GM18511 (cell line): ENCODE measurements around the gene PIM1.
"Not testable (repeated sequence)": the region's sequence is repeated elsewhere in the genome, so short reads cannot be mapped to it uniquely, and the experiment has no call there.

Source experiments
- ATAC-seq: cut with Tn5 transposase; IDR thresholded peaks from one replicate; pipeline ENCODE4 v1.9.1; 2021; ENCODE audit warnings: mild to moderate bottlenecking, moderate library complexity; ENCODE audit not compliant: unreplicated experiment

Gene PIM1

DNA sequence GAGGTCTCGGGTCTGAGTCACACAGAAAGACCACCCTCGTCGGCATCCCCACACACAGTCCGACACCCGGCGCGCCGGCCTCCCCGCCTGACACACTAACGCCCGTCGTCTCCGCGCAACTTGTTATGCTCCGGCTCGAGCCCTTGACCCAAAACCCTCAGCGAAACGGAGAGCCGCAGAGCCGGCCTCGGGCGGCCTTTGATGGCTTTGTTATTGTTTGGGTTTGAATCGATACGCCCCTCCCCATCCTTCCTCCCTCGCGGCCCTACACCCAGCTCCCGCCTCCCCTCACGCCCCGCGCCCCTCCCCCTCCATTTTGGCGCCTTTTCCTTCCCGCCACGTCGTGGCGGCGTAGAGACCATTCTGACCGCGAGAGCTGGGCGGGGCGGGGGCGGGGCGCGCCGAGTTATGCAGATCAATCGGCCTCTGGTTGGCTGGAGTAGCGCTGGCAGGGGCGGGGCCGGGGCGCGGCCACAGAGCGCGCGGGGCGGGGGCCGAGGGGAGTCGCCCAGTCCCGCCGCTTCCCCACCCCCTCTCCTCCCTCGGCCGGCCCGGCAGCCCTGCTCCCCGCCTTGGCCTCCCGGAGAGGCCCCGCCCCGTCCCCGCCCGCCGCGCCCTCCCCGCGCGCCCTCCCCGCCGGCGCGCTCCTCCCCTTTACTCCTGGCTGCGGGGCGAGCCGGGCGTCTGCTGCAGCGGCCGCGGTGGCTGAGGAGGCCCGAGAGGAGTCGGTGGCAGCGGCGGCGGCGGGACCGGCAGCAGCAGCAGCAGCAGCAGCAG is at the start of gene PIM1:
PIM1 (plus strand) TSS at position 657 of the 777 bp plus-strand sequence. CDS start 424 bp downstream, outside the sequence.
- ATAC-seq = peak; percentile 73

- no peak for ATAC-seq
Observed at GRCh38 chr6:37121556-37121955, 48.4 kb upstream of the PIM1 start.

DNA sequence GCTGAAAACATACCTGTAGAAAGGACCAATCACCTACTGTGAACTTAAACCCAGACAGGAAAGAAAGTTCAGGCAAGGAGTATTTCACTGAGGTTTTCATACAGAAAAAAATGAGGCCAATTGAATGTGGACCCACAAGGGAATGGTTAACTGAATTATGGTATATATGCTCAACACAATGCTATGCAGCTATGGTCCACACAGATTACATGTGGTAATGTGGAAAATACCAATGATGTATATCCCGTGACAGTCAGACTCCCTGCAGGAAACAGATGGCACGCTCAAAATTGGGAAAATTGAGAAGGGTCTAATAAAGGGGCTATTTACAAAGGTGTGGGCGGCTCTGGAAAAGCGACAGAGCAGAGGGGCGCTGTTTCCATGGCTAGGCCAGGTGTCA is 47.1 kb upstream of the PIM1 start:
- no peak for ATAC-seq

DNA sequence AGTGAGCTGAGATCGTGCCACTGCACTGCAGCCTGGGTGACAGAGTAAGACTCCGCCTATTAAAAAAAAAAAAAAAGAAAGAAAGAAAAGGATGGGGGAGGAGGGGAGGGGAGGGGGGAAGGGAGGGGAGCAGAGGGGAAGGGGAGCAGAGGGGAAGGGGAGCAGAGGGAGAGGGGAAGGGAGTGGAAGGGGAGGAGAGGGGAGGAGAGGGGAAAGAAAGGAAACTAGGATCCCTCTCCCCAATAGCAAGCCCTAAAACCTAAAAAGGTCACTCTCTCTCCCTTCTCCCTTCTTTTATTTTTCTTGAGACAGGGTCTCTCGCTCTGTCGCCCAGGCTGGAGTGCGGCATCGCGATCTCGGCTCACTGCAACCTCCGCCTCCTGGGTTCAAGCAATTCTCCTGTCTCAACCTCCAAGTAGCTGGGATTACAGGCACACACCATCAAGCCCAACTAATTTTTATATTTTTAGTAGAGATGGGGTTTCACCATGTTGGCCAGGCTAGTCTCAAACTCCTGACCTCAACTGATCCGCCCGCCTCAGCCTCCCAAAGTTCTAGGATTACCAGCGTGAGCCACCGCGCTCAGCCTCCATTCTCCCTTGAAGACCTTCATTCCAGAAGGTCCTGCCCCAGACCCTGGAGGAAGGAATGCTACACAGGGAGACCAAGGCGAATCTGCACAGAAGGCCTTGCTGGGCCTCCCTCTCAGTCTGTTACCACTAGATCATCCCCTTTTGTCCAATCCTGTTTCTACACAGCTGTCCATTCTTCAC is 45.8 kb upstream of the PIM1 start:
- ATAC-seq = no peak

GRCh38 chr6:37125774-37126492 is 44.0 kb upstream of the PIM1 start:
- ATAC-seq = no peak

GRCh38 chr6:37126493-37126958 is 43.4 kb upstream of the PIM1 start:
- no peak for ATAC-seq

DNA sequence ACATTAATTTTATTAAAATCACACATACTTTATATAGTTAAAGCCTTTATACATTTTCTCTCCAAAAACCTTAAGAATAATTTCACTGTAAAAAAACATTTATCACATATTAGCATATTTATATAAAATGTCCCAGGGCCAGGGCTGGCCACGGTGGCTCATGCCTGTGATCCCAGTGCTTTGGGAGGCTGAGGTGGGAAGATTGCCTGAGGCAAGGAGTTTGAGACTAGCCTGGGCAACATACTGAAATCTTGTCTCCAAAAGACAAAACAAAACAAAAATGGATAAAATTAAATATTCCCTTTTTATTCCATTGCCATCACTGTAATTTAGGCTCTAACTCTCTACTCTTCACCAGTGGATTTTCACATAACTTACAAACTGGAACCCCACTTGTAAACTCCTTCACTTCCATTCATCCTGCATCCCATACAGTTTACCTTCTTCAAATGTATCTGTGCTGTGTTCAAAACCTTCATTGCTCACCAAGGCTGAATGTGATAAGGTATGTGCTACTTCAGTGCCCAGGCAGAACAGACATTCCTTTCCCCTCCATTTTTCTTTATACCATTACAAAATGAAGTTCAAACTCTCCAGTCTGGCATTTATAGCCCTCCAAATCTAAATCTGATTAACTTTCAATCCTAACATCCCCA is 42.9 kb upstream of the PIM1 start:
- ATAC-seq = no peak

DNA sequence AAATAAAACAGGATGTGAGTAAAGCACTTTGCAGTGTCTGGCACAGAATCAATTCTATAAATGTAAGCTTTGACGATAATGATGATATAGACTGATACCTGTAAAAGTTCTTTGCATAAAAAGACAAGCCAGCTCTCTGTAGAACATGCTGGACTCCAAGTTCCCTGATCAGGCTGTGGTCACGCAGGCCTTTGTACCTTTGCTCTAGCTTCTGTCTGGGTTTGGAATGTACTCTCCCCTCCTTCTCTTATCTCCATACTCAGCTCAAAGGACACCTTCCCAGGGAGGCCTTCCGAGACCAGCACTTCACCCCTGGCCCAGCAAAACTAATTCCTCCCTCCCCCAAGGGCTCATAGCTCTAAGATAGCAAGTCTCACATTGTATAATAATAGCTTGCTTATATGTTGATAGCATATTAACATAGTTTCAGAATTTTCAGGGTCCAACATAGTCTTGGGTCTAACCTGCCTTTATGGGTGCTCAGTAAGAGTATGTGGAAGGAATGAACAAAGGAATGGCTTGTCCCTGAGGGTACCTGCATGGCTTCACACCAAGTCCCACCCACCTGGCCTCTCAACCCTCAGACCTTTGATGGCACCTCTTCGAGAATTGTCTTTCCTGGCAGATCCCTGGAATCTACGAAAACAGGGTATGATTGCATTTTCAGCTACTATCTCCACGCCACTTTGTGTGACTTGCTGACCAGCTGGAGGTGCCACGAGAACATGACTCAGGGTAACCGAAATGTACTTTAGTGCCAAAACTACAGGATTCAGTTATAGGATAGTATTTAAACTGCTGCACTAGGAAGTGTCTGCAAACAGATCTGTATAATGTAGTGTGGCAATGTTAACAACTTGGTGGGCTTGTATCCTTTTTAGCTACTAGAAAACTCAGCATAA is 41.7 kb upstream of the PIM1 start:
- ATAC-seq = no peak

- not testable (repeated sequence) for ATAC-seq
Observed at GRCh38 chr6:37128863-37129443, 41.0 kb upstream of the PIM1 start.

- ATAC-seq = no peak
Observed at GRCh38 chr6:37129566-37129965, 40.4 kb upstream of the PIM1 start.

DNA sequence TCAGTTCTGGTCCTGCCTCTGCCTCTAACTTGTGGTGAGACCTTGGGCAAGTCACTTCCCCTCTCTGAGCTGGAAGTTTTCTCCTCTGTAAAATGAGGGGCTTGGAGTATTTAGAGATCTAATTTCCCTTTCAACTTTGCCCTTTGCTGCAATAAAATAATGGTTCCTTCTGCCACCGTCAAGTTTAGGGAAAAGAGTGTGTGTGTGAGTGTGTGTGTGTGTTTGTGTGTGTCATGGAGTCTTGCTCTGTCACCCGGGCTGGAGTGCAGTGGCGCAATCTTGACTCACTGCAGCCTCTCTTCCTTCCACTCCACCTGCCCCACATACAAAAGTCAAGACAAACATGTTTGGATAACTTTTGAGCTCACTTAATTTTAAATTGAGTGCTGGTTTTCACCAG is 39.2 kb upstream of the PIM1 start:
- ATAC-seq = no peak

DNA sequence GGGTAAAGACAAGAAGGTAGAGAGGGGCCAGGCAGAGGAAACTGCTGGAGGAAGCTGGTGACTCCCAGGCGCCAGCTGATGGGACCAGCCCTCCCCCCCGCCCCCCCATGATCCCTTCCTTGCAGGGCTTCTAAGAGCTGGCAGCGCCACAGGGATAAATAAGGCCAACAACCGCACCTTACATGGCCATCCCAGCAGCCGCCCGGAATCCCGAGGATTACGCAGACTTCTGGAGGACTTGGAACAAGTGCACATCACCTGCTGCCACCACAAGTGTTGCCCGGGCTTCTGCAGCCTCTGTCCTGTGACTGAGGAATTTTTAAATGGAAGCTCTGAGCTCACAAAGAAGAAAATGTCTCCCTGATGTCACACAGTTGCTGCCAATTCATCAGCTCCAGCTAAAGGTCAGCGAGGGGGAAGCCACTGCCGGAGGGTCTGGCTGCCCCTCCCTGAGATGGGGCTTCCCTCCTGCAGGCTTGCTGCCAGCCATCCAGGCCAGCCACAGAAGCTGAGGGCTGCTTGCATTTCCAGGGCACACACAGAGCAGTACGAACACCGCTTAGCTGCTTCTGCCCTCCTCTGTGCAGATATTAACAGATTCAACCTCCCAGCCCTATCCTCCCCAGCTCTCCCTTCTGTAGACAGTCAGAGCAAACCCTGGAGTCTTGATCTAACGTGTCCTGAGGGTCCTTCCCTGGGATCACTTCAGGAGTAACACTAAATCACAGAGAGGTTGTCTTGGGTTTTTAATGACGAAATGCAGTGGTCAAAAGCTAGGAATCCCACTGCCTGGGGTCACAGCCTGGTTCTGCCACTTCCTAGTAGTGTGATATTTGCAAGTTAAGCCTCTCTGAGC is 38.6 kb upstream of the PIM1 start:
- ATAC-seq = no peak

- no peak for ATAC-seq
Observed at GRCh38 chr6:37131960-37132253, 38.0 kb upstream of the PIM1 start.

DNA sequence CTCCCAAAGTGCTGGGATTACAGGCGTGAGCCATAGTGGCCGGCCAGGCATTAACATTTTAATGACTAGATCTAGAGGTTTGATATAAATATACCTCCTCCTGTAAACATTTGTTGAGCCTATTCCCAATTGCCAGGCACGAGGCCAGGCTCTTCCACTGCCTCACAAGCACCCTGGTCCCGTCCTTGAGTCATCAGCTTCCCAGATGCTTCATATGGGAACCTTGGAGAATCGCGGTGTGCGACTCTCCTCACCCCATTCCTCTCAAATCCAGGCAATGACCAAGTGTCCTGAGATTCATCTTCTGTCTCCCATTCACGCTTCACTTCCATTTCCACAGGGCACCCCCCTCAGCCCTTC is 35.9 kb upstream of the PIM1 start:
- no peak for ATAC-seq

DNA sequence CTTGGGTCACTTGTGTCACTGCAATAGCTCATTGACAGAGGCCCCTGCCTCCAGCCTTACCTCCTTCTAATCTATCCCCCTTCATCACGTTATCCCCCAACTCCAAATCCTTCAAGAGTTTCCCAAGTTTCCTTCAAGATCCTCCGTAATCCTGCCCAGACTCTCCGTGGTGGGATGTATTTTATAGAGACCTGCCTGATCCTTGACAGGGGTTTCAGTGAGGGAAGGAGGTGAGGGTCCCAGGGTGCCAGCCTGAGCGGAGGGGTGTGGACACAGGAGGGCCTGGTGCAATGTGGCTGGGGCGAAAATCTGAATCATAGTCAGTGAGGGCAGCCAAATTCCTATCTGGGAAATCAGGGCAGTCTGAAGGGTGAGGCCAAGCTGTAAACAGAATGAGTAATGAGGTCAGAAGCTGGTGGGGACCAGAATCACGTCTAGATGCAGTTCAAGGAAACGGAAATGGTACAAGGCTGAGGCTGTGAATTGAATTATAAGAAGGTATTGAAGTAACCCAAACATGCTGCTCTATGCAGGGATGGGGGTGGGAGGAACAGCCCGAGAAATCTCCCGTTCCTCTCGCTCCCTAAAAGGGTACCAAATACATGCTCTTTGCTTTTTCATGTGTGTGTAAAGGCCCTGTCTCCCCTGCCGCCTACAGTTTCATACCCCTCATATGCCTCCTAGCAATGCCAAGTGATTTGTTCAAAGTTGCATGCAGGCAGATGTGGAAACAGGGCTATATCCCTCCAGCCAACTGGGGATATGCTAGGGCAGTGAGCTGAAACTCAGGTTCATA is 35.4 kb upstream of the PIM1 start:
- no peak for ATAC-seq

- ATAC-seq = no peak
Observed at GRCh38 chr6:37135835-37136694, 33.9 kb upstream of the PIM1 start.

- no peak for ATAC-seq
Observed at GRCh38 chr6:37136821-37137200, 33.1 kb upstream of the PIM1 start.
